HepG2 (cell line): ENCODE data around the gene DDRGK1. TPM values are rescaled to one million over a fixed set of nuclear protein-coding genes. Genes with fewer than 3 reads are reported as not detected.

Experiments used
- ARNT2 ChIP-seq: sonication (generic); formaldehyde crosslinking; IDR thresholded peaks from 2 replicates; pipeline ENCODE4 v1.8.0; 2022; ENCODE audit warnings: mild to moderate bottlenecking, low read depth, missing genetic modification reagents, moderate library complexity
- KDM5B ChIP-seq: sonication (generic); formaldehyde crosslinking; IDR thresholded peaks from 2 replicates; pipeline ENCODE4 v1.4.0; 2020; ENCODE audit warnings: missing genetic modification reagents, mild to moderate bottlenecking, borderline replicate concordance
- NR2F1 ChIP-seq, 2 experiments: fragments of 450-650 bp in 1 of 2; formaldehyde crosslinking in 1 of 2; IDR thresholded peaks; 2 replicates each; pipeline versions ENCODE4 v1.5.0 to v1.6.1; 2016 to 2020; ENCODE audit warnings: mild to moderate bottlenecking in 1 of 2, missing compliant biosample characterization in 1 of 2, missing genetic modification reagents in 1 of 2, moderate library complexity in 1 of 2
- ZBTB38 ChIP-seq: sonication (generic); formaldehyde crosslinking; IDR thresholded peaks from 2 replicates; pipeline ENCODE4 v1.5.1; 2020; ENCODE audit warnings: mild to moderate bottlenecking, missing genetic modification reagents
- ZFP36 ChIP-seq: fragments of 150-350 bp; IDR thresholded peaks from 2 replicates; pipeline ENCODE4 v1.6.1; 2018; ENCODE audit warnings: borderline replicate concordance, low read length, low read depth; ENCODE audit not compliant: partially characterized antibody
- ZFP82 ChIP-seq: sonication (generic); formaldehyde crosslinking; IDR thresholded peaks from 2 replicates; pipeline ENCODE4 v1.5.1; 2020; ENCODE audit warnings: mild to moderate bottlenecking, missing genetic modification reagents, borderline replicate concordance
- ZMYM2 ChIP-seq: sonication (generic); formaldehyde crosslinking; IDR thresholded peaks from 2 replicates; pipeline ENCODE4 v1.8.0; 2022; ENCODE audit warnings: mild to moderate bottlenecking, missing genetic modification reagents
- ZNF101 ChIP-seq: sonication (generic); formaldehyde crosslinking; IDR thresholded peaks from 2 replicates; pipeline ENCODE4 v1.4.0; 2020; ENCODE audit warnings: mild to moderate bottlenecking, low read depth, missing genetic modification reagents, borderline replicate concordance
- ZNF274 ChIP-seq: sonication (generic); formaldehyde crosslinking; IDR thresholded peaks from 2 replicates; pipeline ENCODE4 v1.5.1; 2020; ENCODE audit warnings: mild to moderate bottlenecking, missing genetic modification reagents
- polyA plus RNA-seq, 8 experiments: library from polyadenylated mRNA; depleted of rRNA in 3 of 8; stranded (reverse) in 7 of 8; unstranded in 1 of 8; fragments of >200 nt; fragmentation: Illumina TruSeq in 4 of 8; extraction: Trizol in 4 of 8; gene quantifications; 2 replicates each; pipeline versions ENCODE4 v1.2.1 to v1.2.3, GENCODE V29; 2011 to 2016; ENCODE audit warnings: low read depth in 4 of 8, missing spikeins in 1 of 8, mixed read lengths in 1 of 8; ENCODE audit not compliant: insufficient read depth in 1 of 8
- total RNA-seq, 5 experiments: library from RNA; depleted of rRNA; stranded (reverse); fragments of >200 nt; fragmentation: Illumina TruSeq; extraction: Trizol; gene quantifications; 2 replicates each; pipeline ENCODE4 v1.2.3, GENCODE V29; 2016; ENCODE audit warnings: low read depth in 1 of 5
- TF ChIP-seq, protein P1 (sequence below): sonication (generic); formaldehyde crosslinking; IDR thresholded peaks from 2 replicates; pipeline ENCODE4 v1.4.0; 2020; ENCODE audit warnings: missing genetic modification reagents
- TF ChIP-seq, protein P2 (sequence below): sonication (generic); formaldehyde crosslinking; conservative IDR thresholded peaks from 2 replicates; pipeline ENCODE4 v1.8.1; 2023; ENCODE audit warnings: missing genetic modification reagents
- TF ChIP-seq, protein P3 (sequence below): sonication (generic); formaldehyde crosslinking; IDR thresholded peaks from 2 replicates; pipeline ENCODE4 v1.4.0; 2020; ENCODE audit warnings: missing genetic modification reagents
- TF ChIP-seq, protein P4 (sequence below): sonication (generic); formaldehyde crosslinking; IDR thresholded peaks from 2 replicates; pipeline ENCODE4 v1.5.0; 2020; ENCODE audit warnings: mild to moderate bottlenecking, missing genetic modification reagents, borderline replicate concordance

DDRGK1 gene
- total and polyA plus RNA-seq, 2 of the 13 experiments (the other 11 are each of a cell fraction or from before 2014, with no cell fraction given), result 96.7 to 149 TPM

DNA sequence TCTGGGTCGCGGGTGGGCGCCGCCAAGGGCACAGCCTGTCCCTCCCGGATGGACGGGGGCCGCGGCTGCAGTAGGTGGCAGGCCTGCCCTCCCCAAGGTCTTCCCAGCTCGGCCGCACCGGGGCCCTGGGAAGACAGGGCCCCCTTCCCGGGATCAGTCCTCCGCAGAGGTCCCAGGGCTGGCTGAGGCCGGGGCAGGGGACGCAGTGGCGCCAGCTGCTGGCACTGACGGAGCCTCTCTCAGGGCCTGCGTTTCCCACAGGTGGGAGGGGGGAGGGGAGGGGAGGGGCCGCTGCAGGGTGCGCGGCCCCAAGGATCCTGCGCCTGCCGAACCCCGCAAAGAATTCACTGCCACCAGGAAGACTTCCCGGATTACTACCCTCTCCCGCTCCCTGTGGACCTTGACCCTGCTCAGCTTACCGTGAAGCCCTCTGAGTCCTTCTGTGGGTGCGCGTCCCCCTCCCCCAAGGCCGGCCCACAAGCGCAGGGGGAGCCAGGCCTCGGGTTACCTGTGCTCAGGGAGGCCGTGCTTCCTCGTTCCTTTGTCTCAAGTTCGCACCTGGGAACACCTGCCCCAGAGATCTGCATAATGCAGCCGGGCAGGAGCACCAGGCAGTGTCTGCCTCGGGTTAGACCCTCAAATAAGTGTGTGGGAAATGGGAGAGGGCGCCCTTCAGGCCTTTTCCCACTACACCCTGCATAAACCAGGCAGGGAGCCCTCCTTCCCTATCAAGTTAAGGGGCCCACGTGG lies 36.2 kb downstream of the DDRGK1 start (continued):
- TF ChIP-seq ZFP82 (CRISPR knock-in tag), result peak; percentile 84; the same call in 1 of the 2 replicates
- peak; percentile 77; the same call in 1 of the 2 replicates for TF ChIP-seq ARNT2 (CRISPR knock-in tag)
- TF ChIP-seq ZFP36, result peak; percentile 99
- peak; percentile 69 for TF ChIP-seq ZBTB38 (CRISPR knock-in tag)
- TF ChIP-seq, protein P1, sequence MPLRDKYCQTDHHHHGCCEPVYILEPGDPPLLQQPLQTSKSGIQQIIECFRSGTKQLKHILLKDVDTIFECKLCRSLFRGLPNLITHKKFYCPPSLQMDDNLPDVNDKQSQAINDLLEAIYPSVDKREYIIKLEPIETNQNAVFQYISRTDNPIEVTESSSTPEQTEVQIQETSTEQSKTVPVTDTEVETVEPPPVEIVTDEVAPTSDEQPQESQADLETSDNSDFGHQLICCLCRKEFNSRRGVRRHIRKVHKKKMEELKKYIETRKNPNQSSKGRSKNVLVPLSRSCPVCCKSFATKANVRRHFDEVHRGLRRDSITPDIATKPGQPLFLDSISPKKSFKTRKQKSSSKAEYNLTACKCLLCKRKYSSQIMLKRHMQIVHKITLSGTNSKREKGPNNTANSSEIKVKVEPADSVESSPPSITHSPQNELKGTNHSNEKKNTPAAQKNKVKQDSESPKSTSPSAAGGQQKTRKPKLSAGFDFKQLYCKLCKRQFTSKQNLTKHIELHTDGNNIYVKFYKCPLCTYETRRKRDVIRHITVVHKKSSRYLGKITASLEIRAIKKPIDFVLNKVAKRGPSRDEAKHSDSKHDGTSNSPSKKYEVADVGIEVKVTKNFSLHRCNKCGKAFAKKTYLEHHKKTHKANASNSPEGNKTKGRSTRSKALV (CRISPR knock-in tag), result 0 out of 2 replicates have a peak, but pooled peaks have one; percentile 17
- peak; percentile 15 to 34; a peak in 2 of 4 replicates for TF ChIP-seq NR2F1 (CRISPR knock-in tag; IDR thresholded peaks at IDR 0.05)
- TF ChIP-seq ZNF101 (CRISPR knock-in tag), result 0 out of 2 replicates have a peak, but pooled peaks have one; percentile 34
- TF ChIP-seq, protein P2, sequence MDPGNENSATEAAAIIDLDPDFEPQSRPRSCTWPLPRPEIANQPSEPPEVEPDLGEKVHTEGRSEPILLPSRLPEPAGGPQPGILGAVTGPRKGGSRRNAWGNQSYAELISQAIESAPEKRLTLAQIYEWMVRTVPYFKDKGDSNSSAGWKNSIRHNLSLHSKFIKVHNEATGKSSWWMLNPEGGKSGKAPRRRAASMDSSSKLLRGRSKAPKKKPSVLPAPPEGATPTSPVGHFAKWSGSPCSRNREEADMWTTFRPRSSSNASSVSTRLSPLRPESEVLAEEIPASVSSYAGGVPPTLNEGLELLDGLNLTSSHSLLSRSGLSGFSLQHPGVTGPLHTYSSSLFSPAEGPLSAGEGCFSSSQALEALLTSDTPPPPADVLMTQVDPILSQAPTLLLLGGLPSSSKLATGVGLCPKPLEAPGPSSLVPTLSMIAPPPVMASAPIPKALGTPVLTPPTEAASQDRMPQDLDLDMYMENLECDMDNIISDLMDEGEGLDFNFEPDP (CRISPR knock-in tag), result no peak
- TF ChIP-seq, protein P3, sequence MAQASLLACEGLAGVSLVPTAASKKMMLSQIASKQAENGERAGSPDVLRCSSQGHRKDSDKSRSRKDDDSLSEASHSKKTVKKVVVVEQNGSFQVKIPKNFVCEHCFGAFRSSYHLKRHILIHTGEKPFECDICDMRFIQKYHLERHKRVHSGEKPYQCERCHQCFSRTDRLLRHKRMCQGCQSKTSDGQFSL, result peak; percentile 76; the same call in 1 of the 2 replicates
- peak; percentile 75; the same call in 1 of the 2 replicates for TF ChIP-seq KDM5B
- TF ChIP-seq, protein P4, sequence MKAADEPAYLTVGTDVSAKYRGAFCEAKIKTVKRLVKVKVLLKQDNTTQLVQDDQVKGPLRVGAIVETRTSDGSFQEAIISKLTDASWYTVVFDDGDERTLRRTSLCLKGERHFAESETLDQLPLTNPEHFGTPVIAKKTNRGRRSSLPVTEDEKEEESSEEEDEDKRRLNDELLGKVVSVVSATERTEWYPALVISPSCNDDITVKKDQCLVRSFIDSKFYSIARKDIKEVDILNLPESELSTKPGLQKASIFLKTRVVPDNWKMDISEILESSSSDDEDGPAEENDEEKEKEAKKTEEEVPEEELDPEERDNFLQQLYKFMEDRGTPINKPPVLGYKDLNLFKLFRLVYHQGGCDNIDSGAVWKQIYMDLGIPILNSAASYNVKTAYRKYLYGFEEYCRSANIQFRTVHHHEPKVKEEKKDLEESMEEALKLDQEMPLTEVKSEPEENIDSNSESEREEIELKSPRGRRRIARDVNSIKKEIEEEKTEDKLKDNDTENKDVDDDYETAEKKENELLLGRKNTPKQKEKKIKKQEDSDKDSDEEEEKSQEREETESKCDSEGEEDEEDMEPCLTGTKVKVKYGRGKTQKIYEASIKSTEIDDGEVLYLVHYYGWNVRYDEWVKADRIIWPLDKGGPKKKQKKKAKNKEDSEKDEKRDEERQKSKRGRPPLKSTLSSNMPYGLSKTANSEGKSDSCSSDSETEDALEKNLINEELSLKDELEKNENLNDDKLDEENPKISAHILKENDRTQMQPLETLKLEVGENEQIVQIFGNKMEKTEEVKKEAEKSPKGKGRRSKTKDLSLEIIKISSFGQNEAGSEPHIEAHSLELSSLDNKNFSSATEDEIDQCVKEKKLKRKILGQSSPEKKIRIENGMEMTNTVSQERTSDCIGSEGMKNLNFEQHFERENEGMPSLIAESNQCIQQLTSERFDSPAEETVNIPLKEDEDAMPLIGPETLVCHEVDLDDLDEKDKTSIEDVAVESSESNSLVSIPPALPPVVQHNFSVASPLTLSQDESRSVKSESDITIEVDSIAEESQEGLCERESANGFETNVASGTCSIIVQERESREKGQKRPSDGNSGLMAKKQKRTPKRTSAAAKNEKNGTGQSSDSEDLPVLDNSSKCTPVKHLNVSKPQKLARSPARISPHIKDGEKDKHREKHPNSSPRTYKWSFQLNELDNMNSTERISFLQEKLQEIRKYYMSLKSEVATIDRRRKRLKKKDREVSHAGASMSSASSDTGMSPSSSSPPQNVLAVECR (CRISPR knock-in tag), result peak; percentile 91
- TF ChIP-seq ZNF274 (CRISPR knock-in tag), result peak; percentile 95
- no peak for TF ChIP-seq ZMYM2 (CRISPR knock-in tag)
